KOPT-K1 (cell line): ENCODE measurements around the gene TRAF6.
A peak's percentile ranks its signal among the peaks of the same experiment; 100 is the strongest.
"Not testable (repeated sequence)": the region's sequence is repeated elsewhere in the genome, so short reads cannot be mapped to it uniquely, and the experiment has no call there.

Experiments
- H3K27ac ChIP-seq: fragments of 200-600 bp; sonication (generic); 2 replicates; pipeline ENCODE4 v1.5.1; 2016; ENCODE audit warnings: antibody characterized with exemption, mild to moderate bottlenecking, low read depth, low read length; ENCODE audit not compliant: poor library complexity, severe bottlenecking
- H3K36me3 ChIP-seq: fragments of 200-600 bp; sonication (generic); 2 replicates; pipeline ENCODE4 v1.5.1; 2017; ENCODE audit warnings: antibody characterized with exemption, mild to moderate bottlenecking, low read length, moderate library complexity; ENCODE audit not compliant: insufficient read depth
- H3K9me3 ChIP-seq: fragments of 200-600 bp; sonication (generic); 2 replicates; pipeline ENCODE4 v1.5.1; 2017; ENCODE audit warnings: antibody characterized with exemption, low read length, mild to moderate bottlenecking; ENCODE audit not compliant: insufficient read depth, poor library complexity, severe bottlenecking

Gene TRAF6, protein sequence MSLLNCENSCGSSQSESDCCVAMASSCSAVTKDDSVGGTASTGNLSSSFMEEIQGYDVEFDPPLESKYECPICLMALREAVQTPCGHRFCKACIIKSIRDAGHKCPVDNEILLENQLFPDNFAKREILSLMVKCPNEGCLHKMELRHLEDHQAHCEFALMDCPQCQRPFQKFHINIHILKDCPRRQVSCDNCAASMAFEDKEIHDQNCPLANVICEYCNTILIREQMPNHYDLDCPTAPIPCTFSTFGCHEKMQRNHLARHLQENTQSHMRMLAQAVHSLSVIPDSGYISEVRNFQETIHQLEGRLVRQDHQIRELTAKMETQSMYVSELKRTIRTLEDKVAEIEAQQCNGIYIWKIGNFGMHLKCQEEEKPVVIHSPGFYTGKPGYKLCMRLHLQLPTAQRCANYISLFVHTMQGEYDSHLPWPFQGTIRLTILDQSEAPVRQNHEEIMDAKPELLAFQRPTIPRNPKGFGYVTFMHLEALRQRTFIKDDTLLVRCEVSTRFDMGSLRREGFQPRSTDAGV

DNA sequence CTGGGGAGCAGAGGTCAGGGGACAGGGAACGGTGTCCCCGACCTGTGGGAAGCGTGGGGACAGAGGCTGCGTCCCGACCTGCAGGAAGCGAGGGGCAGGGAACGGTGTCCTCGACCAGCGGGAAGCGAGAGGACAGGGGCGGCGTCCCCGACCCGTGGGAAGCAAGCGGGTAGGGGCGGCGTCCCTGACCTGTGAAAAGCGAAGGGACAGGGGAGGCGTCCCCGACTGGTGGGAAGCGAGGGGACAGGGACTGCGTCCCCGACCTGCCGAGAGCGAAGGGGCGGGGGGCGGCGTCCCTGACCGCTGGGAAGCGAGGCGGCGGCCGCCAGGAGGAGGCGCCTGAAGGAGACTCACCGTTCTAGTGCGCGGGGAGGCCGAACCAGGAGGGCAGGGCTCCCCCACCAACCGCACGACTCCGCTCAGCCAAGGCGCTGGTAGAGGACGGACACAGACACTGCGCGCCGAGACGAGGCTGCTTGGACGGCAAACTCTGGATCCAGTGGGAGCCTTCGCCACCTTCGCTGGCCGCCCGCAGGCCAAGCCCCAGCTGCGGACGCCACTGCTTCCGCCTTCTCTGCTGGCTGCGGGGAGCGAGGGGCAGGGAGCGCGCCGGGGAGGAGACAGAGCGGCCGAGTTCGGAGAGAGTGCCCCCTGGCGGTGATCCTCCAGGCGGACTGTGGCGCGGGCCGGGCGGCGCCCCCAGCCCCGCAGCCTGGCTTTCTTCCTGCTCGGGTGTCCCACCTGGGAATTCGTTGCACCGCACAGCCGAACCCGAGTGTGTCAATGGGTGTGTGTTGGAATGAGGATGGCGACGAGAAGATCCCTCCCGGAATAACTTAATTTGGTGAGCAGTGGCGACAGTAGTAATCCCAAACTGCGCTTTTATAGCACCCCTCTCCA lies at the start of gene TRAF6:
Gene TRAF6, minus strand, starts transcription at position 579 of the 900 bp plus-strand sequence. CDS start 8,757 bp downstream, outside the sequence.
- H3K36me3 ChIP-seq, result no peaks in the 10 kb centered on the region; the same call in 1 of the 2 replicates
- H3K27ac ChIP-seq, result peak within 1 kb of the TSS; percentile 82
- no peaks in the 10 kb centered on the region for H3K9me3 ChIP-seq

DNA sequence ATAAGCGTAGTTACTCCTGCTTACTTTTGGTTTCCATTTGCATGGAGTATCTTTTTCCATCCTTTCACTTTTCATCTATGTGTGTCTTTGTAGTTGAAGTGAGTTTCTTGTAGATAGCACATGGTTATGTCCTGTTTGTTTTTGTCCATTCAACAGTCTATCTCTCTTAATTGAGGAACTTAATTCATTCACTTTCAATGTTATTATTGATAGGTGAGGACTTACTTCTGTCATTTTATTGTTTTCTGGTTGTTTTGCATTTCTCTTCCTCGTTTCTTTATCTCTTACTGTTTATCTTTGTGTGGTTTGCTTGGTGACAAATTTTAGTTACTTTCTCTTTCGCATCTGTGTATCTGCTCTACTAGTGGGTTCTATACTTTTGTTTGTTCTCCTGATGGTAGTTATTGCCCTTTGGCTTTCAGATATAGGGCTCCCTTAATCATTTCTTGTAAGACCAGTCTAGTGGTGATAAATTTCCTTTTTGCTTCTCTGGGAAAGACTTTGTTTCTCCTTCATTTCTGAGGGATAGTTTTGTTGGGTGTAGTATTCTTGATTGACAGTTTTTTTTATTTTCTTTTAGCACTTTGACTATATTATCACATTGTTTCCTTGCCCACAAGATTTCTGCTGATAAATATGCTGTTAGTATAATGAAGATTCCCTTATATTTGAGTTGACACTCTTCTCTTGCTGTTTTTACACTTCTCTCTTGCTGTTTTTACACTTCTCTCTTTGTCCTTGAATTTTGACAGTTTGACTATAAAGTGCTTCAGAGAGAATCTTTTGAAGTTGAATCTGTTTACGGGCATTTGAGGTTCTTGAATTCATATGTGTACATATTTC lies 48.7 kb upstream of the TRAF6 start:
- peaks cover 6% of the 10 kb centered on the region for H3K9me3 ChIP-seq
- H3K36me3 ChIP-seq, result no peaks in the 10 kb centered on the region
- H3K27ac ChIP-seq, result peak overlapping the region; percentile 85

DNA sequence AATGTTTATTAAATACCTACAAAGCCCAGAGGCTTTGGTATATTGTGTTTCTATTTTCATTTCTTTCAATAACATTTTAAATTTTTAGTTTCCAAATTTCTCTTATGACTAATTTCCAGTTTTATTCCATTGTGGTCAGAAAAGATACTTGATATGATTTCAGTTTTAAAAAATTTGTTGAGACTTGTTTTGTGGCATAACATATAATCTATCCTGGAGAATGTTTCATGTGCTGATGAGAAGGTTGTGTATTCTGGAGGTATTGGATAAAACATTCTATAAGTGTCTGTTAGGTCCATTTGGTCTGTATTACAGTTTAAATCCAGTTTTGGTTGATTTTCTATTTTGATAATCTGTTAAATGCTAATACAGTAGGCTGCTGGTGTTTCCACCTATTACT lies 47.9 kb upstream of the TRAF6 start:
- Histone ChIP-seq H3K27ac (peak overlapping the region; percentile 85), H3K9me3 (peaks cover 6% of the 10 kb centered on the region), H3K36me3 (no peaks in the 10 kb centered on the region)

DNA sequence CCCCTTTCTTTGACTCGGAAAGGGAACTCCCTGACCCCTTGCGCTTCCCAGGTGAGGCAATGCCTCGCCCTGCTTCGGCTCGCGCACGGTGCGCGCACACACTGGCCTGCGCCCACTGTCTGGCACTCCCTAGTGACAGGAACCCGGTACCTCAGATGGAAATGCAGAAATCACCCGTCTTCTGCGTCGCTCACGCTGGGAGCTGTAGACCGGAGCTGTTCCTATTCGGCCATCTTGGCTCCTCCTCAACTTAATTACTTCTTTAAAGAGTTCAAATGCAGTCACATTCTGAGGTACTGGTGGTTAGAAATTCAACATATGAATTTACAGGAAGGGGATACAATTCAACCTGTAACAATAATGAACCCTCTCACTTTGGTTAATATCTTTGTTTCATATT lies 47.3 kb upstream of the TRAF6 start:
- peak overlapping the region; percentile 85 for H3K27ac ChIP-seq
- not testable (repeated sequence) for H3K36me3 ChIP-seq, H3K9me3 ChIP-seq

DNA sequence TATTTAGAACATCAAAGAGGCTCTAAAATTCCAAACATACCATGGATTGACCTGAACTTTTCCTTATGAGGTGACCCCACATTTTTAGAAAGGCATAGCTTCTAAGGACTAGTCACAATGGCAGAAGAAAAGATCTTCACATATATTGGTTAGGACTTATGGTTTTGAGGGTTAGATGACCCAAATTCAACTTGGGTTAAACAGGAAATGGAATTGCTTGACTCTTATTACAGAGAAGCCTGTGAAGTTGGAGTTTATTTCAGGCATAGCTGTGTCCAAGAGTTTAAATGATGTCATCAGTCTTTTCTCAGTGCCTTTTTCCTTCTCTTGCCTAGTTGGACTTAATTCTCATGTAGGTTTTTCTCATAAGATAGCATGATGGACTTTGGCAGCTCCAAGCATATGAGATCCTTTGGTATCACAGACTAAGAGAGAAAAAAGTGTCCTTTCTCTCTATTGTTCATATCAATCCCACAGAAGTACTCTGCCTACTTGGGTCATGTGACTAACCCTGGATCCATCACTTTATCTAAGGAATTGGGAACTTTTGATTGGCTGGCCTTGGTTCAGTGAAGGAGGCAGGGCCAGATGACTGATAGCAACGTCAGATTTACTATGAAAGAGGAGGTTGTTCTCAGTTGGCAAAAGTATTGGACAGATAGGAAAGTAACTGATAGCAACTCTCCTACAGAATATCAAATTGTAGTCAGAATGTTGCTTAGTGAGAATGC lies 40.5 kb upstream of the TRAF6 start:
- Histone ChIP-seq H3K36me3 (no peaks in the 10 kb centered on the region), H3K9me3 (no peaks in the 10 kb centered on the region), H3K27ac (no peak overlapping the region)

DNA sequence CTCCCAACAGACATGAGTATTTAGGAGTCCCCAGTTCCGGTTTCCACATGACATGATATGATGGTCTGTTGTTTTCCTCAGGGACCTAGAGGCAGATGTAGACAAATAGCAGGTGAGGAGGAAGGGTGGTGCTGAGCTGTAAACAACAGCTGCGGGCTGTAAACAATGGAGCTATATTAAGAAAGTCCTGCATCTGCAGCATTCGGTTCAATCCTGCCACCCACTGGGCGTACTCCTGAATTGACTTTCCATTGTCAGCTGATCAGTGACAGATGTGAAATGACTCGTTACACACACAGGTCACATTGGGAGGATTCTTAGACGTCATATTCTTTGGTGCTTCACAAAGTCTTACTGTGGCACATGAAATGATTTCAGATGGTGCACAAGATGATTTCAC lies 30.9 kb upstream of the TRAF6 start:
- no peak overlapping the region for H3K27ac ChIP-seq
- no peaks in the 10 kb centered on the region for H3K36me3 ChIP-seq
- H3K9me3 ChIP-seq, result no peaks in the 10 kb centered on the region

DNA sequence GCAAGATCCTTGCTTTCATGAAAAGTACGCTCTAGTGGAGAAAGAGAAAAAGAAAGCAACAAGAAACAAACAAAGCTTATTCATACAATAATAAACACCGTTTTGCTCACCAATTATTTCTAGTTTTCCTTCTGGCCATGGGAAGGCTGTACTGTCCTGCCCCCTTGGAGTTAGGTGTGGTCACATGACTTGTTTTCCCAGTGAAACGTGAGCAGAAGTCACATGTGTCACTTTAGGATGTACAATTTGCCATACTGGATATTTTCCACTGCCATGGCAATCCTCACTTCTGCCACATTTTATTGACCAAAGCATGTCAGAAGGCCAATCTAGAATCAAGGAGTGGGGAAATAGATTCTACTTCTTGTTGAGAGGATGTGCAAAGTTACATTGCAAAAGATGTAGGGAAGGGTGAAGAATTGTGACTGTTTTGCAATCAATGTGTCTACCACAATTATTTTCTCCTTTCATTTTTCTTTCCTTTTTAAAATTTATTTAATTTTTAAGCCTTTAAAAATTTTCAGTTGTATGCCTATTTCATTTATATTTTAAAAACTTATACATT lies 24.3 kb upstream of the TRAF6 start:
- Histone ChIP-seq H3K27ac (no peak overlapping the region), H3K36me3 (no peaks in the 10 kb centered on the region), H3K9me3 (no peaks in the 10 kb centered on the region)

DNA sequence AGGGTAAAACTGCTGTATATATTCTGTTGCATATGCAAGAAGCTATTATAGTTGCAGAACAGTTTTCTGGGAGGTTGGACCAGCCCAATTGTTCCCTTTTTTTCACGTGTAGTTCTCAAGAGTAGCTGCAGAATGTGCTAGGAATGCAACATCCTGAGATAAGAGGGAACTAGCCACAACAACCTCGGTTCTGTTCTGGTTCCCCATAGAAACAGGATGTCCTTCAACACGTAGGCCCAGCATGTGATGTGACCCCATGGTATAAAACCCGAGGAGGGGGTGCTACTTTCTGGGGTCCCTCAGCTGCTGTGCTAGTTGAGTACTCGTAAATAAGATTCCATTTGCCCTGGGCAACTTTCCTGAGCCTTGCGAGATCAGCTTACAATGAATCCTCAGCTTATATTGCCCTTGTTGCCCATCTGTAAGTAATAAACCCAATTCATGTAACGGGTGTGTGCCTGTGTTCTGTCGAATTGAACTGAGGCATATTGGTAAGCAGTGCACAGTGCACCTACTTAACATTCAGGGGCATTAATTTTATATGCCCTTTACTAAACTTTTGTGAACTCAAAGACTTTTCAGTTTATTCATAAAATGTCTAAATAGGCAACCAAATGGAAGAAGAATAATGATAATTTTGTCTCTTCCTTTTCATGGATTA lies 23.0 kb upstream of the TRAF6 start:
- no peak overlapping the region for H3K27ac ChIP-seq
- no peaks in the 10 kb centered on the region for H3K9me3 ChIP-seq
- no peaks in the 10 kb centered on the region for H3K36me3 ChIP-seq

DNA sequence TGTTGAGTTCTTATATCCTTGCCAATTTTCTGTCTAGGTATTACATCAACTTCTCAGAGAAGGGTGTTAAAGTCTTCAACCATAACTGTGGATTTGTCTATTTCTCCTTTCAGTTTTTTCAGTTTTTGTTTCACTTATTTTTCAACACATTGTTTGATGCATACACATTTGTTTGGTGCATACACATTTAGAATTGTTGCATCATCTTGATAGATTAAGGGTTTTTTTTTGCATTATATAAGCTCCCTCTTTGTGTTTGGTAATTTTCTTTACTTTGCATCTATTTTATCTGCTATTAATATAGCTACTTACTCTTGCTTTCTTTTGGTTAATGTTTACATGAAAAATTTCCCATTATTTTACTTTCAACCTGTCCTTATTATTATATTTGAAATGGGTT lies 20.8 kb upstream of the TRAF6 start:
- Histone ChIP-seq H3K27ac (no peak overlapping the region), H3K36me3 (no peaks in the 10 kb centered on the region)

DNA sequence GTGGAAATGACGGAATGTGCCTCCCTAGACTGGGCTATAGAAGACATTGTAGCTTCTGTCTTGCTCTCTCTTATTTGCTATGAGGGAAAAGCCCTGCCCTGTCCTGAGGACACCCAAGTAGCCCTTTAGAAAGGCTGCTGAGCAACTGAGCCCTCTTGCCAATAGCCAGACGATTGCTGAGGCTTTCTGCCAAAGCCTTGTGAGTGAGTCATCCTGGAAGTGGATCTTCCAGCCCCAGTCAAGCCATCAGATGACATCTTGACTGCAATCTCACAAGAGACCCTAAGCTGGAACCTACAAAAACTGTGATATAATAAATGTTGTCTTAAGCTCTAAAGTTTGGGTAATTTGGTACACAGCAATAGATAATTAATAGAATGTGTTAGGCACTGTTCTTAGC lies 3.9 kb upstream of the TRAF6 start:
- H3K9me3 ChIP-seq, result no peaks in the 10 kb centered on the region
- no peak overlapping the region for H3K27ac ChIP-seq
- H3K36me3 ChIP-seq, result no peaks in the 10 kb centered on the region

More for the DNA sequence above, 20.8 kb upstream of the TRAF6 start:
- H3K9me3 ChIP-seq, result no peaks in the 10 kb centered on the region

DNA sequence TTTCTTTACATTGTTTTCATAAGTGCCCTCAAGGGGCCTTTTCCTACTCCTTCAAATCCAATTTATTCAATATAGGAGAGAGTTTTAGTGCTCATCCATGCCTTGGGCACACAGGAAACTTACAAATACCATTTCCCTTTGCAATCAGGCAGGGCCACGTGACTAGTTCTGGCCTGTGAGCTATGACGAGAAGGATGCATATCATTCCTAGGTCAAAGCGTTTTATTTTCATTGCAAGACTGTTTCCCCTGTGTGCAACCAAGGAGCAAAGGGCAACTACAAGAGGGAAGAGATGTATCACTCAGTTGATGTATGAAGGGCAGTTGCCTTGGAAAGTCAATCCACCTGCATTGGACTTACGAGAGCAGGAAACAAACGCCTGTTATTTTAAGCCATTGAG lies 1.9 kb upstream of the TRAF6 start:
- no peaks in the 10 kb centered on the region for H3K36me3 ChIP-seq
- H3K9me3 ChIP-seq, result no peaks in the 10 kb centered on the region
- no peak overlapping the region for H3K27ac ChIP-seq

DNA sequence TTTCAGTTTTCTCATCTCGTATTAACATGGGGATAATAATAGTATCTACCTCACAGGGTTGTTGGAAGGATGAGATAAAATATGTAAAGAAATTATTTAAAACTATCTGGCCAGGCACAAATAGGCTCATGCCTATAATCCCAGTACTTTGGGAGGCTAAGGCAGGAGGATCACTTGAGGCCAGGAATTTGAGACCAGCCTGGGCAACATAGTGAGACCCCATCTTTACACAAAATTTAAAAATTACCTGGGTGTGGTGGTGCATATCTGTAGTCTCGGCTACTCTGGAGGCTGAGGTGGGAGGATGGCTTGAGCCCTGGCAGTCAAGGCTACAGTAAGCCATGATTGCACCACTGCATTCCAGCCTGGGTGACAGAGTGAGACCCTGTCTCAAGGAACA lies 990 bp upstream of the TRAF6 start:
- not testable (repeated sequence) for H3K36me3 ChIP-seq, H3K27ac ChIP-seq, H3K9me3 ChIP-seq

DNA sequence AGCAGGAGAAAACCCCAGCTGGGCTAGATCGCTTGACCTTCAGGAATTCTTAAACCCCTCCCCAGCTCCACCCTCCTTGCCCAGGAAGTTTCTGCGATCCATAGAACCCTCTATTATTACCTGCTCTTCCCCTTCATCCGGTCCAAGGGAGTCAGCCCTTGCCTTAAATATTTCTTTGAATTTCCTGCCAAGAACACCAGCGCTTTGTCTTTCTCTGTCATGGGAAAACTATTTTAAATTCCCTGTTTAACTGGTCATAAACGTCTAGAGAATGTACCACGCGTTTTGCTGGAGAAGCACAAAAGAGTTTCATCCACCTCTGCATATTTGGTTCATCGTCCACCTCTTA lies 496 bp upstream of the TRAF6 start:
- Histone ChIP-seq H3K27ac (peak overlapping the region; percentile 82), H3K36me3 (no peaks in the 10 kb centered on the region), H3K9me3 (no peaks in the 10 kb centered on the region)
